GM12874 (cell line): ENCODE data around the gene IDH2.

Experiments
- TF ChIP-seq, protein P1 (sequence below): IDR thresholded peaks from 2 replicates; pipeline ENCODE4 v1.5.1; 2011; ENCODE audit warnings: low read depth, mild to moderate bottlenecking, control low read depth, low read length, moderate library complexity; ENCODE audit not compliant: insufficient read depth

Gene IDH2

DNA sequence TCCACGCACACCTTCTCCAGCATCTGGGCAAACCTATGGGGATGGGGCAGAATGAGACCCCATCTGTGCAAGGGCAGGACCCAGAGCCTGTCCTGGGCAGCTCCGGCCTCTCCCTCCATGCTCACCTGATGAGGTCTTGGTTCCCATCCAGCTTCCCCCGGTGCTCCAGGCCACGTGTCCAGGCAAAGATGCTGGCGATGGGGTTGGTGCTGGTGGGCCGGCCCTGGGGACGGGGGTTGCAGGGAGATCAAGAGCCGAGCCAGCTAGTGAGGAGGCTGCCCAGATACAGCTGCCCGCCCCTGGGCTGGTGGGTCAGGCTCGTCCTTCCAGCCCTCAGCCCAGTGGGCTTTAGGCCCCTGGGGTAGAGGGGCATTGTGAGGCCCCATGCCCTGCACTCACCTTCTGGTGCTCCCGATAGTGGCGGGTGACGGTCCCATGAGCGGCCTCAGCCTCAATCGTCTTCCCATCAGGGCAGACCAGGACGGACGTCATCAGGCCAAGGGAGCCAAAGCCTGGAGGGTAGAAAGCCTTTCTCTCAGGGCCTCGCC lies 17.3 kb downstream of the IDH2 start:
- TF ChIP-seq, protein P1, sequence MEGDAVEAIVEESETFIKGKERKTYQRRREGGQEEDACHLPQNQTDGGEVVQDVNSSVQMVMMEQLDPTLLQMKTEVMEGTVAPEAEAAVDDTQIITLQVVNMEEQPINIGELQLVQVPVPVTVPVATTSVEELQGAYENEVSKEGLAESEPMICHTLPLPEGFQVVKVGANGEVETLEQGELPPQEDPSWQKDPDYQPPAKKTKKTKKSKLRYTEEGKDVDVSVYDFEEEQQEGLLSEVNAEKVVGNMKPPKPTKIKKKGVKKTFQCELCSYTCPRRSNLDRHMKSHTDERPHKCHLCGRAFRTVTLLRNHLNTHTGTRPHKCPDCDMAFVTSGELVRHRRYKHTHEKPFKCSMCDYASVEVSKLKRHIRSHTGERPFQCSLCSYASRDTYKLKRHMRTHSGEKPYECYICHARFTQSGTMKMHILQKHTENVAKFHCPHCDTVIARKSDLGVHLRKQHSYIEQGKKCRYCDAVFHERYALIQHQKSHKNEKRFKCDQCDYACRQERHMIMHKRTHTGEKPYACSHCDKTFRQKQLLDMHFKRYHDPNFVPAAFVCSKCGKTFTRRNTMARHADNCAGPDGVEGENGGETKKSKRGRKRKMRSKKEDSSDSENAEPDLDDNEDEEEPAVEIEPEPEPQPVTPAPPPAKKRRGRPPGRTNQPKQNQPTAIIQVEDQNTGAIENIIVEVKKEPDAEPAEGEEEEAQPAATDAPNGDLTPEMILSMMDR: no peak

DNA sequence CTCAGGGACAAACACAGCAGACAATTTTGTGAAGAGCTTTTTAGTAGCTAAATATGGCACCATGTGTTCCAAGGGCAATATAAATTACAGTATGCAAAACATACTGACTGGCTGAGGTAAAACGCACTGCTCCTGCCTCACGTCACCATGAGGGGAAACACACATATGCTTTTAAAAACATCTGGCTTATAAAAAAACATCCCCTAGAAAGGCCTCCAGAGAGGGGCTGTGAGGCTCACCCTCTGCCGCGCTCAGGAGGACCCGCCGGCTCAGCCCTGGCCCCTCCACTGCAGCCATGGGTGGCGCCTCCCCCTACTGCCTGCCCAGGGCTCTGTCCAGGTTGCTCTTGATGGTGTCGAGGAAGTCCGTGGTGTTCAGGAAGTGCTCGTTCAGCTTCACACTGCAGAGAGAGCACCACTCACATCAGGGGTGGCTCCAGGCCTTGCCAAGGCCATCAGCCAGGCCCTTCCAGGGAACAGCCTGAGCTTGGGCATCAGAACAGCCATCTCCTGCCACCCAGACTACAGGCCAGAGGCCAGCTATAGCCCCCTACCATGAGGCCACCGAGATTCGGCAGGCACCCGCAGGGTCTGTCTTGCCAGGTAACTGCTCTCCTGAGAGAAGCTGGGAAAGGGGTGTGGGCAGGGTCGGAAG lies 18.2 kb downstream of the IDH2 start:
- TF ChIP-seq, protein P1: no peak

DNA sequence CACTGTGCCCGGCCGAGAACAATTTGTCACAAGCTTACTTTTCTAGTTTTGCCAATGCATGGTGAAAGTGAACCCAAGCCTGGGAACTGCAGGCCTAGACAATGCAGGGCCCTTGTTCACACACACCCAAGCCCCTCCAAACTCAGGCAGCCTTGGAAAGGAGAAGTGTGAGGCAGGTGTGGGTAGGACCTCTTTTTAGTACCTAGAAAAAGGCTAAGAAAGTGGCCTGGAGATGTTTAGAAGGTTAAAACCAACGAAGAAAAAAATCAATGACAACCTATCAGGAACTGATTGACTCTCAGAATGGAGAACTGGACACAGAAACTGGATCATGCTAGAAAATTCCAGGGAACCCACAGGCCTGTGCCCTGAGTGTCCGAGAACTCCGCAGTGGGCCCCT lies 18.8 kb downstream of the IDH2 start:
- TF ChIP-seq, protein P1: no peak

DNA sequence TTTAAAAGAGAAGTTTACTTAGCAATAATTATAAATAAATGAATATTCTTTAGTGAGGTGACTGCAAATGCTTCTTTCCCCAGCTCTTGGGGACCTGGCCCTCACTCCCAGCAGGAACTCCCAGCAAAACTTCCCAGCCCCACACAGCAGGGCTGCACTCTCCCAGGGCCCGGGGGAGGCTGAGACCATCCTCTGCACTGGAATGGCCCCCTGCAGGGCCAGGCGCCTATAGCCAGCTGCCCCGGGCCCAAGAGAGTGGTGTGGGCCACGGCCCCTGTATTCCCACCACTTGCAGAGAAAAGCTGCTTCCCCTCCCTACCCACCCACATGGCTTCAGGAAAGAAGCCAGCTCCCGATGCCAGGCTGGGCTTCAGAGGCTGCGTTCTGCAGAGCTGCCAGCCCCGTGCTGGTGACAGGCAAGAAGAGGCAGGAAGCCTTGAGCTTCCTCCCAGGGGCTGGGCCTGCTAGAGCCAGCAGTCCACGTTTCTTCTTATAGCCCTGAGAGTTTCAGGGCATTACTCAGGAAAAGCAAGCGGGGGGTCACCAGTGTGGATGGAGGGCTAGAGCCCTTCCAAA lies 20.0 kb downstream of the IDH2 start:
- TF ChIP-seq, protein P1: no peak

DNA sequence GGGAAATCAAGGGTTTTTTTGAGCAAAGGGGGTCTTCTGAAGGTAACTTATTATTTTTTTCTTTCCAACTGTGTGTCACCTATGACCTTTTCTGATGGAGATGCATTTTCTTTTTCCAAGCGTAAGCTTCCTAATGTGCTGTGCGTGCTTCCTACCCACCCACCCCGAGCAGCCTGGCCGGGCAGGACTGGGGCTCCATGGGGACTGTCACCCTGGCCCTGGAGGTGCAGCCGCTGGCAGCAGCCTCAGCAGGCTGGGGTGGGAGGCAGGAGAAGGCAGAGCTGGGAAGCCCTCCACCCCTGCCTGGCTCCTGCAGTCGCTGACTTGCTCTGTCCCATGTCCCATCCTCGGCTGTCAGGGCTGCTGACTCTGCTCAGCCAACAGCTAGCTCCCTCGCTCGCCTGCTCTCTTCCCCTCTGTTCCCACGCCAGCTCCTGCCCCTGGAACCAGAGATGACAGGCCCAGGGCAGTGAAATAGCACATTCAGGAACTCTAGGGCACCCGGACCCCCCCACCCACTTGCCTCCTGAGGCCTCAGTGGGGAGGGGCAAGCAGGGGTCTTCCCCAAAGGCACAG lies 21.4 kb downstream of the IDH2 start:
- TF ChIP-seq, protein P1: no peak

DNA sequence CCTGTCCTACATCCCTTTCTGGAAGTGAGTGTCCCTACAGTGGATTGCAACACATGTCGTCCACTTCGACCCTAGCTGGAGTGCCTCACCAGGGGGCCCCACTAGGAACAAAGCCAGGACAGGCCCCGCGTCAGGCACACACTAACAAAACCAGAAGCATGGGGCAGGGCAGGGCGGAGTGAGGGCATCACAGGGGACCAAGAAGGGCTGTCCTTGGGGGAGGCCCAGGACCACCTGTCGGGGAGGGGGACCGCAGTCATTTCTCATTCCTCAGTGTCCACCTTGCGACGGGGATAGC lies 21.9 kb downstream of the IDH2 start:
- TF ChIP-seq, protein P1: no peak

DNA sequence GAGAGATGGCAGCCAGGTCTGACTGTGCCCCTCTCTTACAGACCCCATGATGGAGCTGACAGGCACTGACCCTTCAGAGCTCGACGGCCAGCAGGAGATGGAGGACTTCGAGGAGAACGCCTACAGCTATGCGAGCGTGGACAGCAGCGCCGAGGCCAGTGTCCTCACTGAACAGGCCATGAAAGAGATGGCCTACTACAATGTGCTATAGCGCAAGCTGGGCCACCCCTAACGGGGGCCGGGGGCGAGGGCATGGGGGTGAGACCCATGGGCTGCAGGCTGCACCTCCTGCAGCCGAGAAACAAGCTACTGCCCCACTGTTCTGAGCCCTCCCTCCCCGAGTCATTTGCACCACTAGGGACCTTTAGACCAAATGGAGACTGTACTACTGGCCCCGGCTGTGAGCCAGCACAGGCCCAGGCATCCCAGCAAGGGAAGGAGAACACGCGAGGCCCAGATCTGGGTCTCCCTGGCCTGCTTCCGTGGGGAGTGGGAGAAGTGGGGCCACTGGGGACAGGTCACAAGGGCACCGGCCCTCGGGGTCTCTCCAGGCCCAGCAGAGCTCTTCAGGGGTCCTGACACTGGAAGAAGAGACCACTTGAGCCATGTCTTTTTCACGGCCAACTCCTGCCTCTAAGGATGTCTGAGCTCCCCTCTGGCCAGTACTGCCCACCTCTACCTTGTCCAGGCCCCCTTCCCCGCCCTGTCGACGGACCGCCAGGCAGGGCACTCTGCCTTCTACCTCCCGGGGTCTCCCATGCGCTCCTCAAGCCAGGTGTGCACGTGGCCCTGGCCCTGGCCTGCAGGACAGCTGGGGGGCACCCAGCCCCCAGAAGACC lies 22.4 kb downstream of the IDH2 start:
- TF ChIP-seq, protein P1: no peak
